ENCODE results near the gene TBC1D4. TPM values are rescaled to one million over a fixed set of nuclear protein-coding genes. Genes with fewer than 3 reads are reported as not detected.

TBC1D4 gene
- total and polyA plus RNA-seq, 12 donors: 41.6 to 324 (median 191) TPM

- WGBS, 4 donors: 88 to 98% (median 96%) methylated on average over 1 of the region's 1 CpG
- TF ChIP-seq CTCF (IDR thresholded peaks at IDR 0.05) (no peak), POLR2A (IDR thresholded peaks at IDR 0.05) (no peak)
- no peak overlapping the region for H3K4me3 ChIP-seq
- H3K4me1 ChIP-seq (replicated peaks in 1 of 2): peaks cover 29 to 52% of the 10 kb centered on the region in 2 donors
- H3K36me3 ChIP-seq (replicated peaks in 1 of 2): no peaks in the 10 kb centered on the region
- H3K27me3 ChIP-seq: no peaks in the 10 kb centered on the region
- DNase-seq: no peak
- H3K9me3 ChIP-seq (replicated peaks in 1 of 3): no peaks in the 10 kb centered on the region
- H3K27ac ChIP-seq: peak overlapping the region in 2 of 5 donors; percentile 39 to 60
- intact Hi-C loops (cut with DNase I): no loop called here
These were observed 16.7 kb downstream of the TBC1D4 start for GRCh38 chr13:75465236-75465635.

- Histone ChIP-seq H3K4me1 (replicated peaks in 1 of 2) (peaks cover 36 to 54% of the 10 kb centered on the region in 2 donors), H3K27me3 (no peaks in the 10 kb centered on the region), H3K9me3 (replicated peaks in 1 of 3) (no peaks in the 10 kb centered on the region), H3K36me3 (replicated peaks in 1 of 2) (no peaks in the 10 kb centered on the region), H3K27ac (peak overlapping the region in 1 of 5 donors; percentile 13), H3K4me3 (no peak overlapping the region)
- no peak for TF ChIP-seq CTCF (IDR thresholded peaks at IDR 0.05)
- TF ChIP-seq POLR2A (IDR thresholded peaks at IDR 0.05): no peak
- intact Hi-C loops (cut with DNase I): no loop called here
- DNase-seq: no peak
These were observed 20.7 kb downstream of the TBC1D4 start for GRCh38 chr13:75461314-75461713.

- intact Hi-C loops (cut with DNase I): no loop called here
- DNase-seq: peak; percentile 44 to 73 (median 62)
- Histone ChIP-seq H3K36me3 (replicated peaks in 1 of 2) (no peaks in the 10 kb centered on the region), H3K27me3 (no peaks in the 10 kb centered on the region), H3K4me3 (no peak overlapping the region), H3K9me3 (replicated peaks in 1 of 3) (no peaks in the 10 kb centered on the region), H3K27ac (peak overlapping the region in 3 of 5 donors; percentile 9 to 27 (median 20)), H3K4me1 (replicated peaks in 1 of 2) (peaks cover 36 to 60% of the 10 kb centered on the region in 2 donors)
- no peak for TF ChIP-seq POLR2A (IDR thresholded peaks at IDR 0.05)
- TF ChIP-seq CTCF (IDR thresholded peaks at IDR 0.05): no peak
- WGBS, 4 donors: 56 to 66% (median 61%) methylated on average over 5 of the region's 5 CpGs
These were observed 21.3 kb downstream of the TBC1D4 start for GRCh38 chr13:75460644-75461043.

GRCh38 chr13:75458696-75459422 lies 23.1 kb downstream of the TBC1D4 start:
- TF ChIP-seq CTCF (IDR thresholded peaks at IDR 0.05) (no peak), POLR2A (IDR thresholded peaks at IDR 0.05) (no peak)
- 36 to 55% (median 48%) methylated on average over 6 of the region's 6 CpGs for WGBS, 4 donors
- intact Hi-C loops (cut with DNase I): no loop called here
- no peaks in the 10 kb centered on the region for H3K36me3 ChIP-seq (replicated peaks in 1 of 2)
- peaks cover 28 to 47% of the 10 kb centered on the region in 2 donors for H3K4me1 ChIP-seq (replicated peaks in 1 of 2)
- no peak overlapping the region for H3K4me3 ChIP-seq
- H3K27ac ChIP-seq: peak overlapping the region in 4 of 5 donors; percentile 2 to 56 (median 53)
- H3K27me3 ChIP-seq: no peaks in the 10 kb centered on the region
- H3K9me3 ChIP-seq (replicated peaks in 1 of 3): no peaks in the 10 kb centered on the region
- peak in 6 of 7 donors; percentile 42 to 76 (median 66) for DNase-seq
